GM18951 (cell line): ENCODE measurements around the gene TRIM32.

ENCODE experiments used
- POLR2A ChIP-seq: IDR thresholded peaks from 4 replicates; pipeline ENCODE4 v1.6.1; 2011; ENCODE audit warnings: mild to moderate bottlenecking; ENCODE audit not compliant: insufficient read length, insufficient read depth; ENCODE audit errors: extremely low read depth
- in situ Hi-C: fragments of 300-500 bp; cut with MboI; formaldehyde crosslinking; loops from one replicate; pipeline ENCODE4 v1.12.0; 2022; ENCODE audit warnings: low sequenced_read_pairs, mixed read lengths, inconsistent platforms; ENCODE audit not compliant: unreplicated experiment

Gene TRIM32, protein sequence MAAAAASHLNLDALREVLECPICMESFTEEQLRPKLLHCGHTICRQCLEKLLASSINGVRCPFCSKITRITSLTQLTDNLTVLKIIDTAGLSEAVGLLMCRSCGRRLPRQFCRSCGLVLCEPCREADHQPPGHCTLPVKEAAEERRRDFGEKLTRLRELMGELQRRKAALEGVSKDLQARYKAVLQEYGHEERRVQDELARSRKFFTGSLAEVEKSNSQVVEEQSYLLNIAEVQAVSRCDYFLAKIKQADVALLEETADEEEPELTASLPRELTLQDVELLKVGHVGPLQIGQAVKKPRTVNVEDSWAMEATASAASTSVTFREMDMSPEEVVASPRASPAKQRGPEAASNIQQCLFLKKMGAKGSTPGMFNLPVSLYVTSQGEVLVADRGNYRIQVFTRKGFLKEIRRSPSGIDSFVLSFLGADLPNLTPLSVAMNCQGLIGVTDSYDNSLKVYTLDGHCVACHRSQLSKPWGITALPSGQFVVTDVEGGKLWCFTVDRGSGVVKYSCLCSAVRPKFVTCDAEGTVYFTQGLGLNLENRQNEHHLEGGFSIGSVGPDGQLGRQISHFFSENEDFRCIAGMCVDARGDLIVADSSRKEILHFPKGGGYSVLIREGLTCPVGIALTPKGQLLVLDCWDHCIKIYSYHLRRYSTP

DNA sequence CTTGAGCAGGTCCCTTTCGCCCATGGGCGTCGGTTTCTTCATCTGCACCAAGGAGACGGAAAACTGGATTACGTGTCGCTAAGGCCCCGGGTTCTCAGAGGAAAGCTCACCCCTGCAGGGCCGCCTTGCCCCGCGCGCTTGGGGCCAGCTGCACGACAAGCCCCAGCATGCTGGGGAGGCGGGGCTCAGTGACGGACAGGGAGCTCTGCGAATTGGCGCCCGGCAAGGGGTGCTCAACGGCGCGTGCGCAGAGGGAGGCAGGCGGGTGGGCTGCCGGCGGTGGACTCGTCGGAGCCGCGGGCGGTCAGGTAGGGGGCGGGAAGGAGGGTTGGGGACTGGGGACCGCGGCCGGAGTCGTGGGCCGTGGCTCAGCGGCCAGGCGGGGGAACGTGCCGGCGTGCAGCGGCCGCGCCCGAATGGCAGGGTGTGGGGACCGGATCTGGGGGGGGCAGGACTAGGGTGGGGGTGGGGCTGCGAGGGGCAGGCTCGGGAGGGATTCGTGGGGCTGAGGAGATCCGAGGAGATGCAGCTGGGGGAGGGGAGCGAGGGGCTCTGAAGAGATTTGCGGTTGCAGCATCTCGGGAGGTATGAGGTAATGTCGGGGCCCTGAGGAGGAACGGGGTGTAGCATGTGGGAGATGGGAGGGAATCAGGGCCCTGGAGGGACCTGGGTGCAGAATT lies at the start of gene TRIM32:
TSS of gene TRIM32 (plus strand) at position 232 of the 680 bp plus-strand sequence. CDS start 10,438 bp downstream, outside the sequence.
- in situ Hi-C loops: no loop called here
- peak; percentile 84 for TF ChIP-seq POLR2A

DNA sequence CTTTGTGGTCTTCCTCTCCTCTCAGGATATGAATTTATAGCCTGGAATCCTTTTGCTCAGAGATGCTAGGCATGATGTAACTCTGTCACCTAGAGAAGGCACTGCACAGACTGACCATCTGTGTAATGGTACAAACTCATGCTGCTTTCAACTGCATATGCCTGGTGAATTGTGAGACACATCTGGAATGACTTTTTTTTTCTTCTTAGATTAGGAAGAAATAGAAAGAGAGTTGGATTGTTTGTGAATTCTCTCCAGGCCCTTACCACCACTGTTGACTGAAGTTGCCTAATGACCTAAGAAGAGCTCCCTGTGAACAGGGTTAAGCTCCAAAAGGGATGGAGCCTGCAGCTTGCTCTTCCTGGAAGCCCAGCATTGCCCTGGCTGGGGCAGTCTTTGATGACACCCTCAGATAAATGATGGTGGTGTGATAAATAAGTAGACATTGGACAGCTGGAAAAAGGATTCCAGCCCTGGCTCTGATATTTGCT lies 47.8 kb upstream of the TRIM32 start:
- in situ Hi-C loops: no loop called here
- no peak for TF ChIP-seq POLR2A

DNA sequence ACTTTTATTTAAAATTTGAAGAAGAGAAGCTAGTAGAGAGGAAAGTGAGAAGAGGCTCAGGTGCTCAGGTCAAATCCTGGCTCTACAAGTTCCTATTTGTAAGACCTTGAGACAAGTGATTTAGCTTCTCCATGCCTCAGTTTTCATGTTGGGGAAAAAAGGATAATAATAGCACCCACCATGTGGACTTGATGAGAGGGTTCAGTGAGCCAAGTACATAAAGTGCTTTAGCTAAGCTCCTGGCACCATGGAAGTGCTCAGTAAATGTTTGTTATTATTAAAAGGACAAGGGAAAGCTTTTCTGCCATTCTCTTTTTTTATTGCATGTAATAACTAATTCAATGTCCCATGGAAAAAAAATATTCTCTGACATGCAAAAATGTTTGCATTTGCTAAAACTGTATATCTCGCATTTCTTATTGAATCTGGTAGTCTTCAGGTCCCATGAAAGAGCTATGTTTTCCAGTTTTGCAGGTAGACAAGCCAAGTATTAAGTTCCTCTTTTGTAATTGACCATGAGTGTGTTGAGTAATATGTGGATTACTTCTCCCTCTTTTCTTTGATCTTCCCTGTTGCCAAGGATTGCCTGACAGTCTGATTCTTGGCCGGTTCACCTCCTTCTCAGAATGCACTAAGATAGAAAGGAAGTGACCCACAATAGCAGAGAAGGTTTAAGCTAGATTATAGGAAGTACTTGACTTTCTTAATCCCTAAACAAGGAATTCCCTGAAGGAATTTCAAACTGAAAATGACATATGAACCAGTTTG lies 45.6 kb upstream of the TRIM32 start:
- no peak for TF ChIP-seq POLR2A
- in situ Hi-C loops: no loop called here

DNA sequence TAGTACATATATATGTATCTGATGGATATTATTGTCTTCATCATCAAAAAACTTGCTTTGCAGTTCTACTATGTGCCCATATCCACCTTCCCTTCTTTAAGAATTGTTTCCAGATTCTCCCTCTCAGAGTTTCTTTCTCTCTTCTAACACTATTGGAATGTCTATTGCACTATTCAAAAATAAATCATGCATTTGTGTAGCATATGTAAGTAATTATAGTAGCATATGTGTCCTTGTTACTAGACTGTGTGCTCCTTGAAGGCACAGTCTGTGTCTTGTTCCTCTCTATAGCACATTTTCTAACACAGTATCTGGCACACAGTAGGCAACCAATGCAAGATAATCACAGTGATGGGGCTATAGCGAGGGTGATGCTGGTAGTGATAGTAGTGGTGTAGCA lies 43.4 kb upstream of the TRIM32 start:
- in situ Hi-C loops: no loop called here
- no peak for TF ChIP-seq POLR2A

DNA sequence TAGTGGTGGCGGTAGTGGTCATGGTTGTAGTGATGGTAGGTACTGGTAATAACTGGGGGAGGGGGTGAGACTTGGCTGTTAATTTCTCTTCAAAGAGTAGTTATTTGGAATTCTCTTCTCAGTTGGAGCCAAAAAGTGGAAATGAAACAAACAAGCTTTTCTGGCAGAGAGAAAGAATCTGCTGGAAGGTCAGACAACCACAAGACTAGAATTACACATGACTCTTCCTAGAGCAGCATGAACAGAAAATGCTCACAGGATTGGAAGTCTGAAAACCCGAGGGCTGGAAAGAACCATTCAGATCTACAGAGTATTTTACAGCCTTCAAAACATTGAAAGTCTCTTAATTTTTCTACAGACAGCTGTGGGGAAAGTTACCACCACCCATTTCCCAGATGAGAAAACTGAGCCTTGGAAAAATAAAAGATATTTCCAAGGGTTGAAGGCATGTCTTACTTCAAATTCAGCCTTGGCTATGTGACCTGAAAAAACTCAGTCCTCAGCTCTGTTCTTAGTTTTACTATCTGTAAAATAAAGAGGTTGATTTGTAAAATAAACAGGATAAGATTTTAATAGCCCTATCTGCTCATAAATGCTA lies 42.9 kb upstream of the TRIM32 start:
- in situ Hi-C loops: no loop called here
- TF ChIP-seq POLR2A: no peak

DNA sequence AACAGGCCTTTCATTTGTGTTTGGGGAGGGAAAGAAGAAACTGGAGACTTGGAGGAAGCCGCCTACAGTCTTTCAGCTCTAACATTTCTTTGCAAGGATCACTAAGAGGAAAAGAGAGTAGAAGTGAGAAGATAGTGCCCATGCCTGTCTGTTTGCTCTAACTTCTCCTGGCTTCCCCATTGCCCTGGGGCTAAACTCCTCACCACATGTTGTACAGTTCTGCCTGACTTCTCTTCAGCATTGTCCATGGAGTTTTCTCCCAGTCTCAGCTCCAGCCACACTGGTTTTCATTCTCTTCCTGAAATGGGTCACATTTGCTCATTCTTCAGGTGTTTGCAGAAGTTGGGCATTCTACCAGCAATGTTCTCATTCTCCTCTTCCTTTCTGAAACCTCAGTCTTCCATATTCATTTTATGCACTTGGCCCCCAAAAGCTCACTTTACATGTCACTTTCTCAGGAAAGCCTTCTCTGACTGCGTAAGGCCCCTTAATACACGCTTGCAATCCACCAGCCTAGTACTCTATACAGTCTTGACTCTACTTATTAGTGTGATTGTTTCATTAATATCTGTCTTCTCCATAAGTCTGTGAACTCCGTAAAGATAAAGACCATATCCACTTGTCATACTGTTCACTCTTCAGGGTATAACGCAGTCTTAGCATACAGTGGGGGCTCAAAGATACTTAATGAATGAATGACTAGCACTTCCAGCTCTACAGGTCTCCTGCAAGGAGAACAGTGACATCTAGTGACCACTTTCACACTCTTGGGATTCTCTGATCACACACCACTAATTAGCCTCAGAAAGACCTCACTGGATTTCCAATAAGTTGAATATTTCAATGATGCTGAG lies 40.2 kb upstream of the TRIM32 start:
- no peak for TF ChIP-seq POLR2A
- in situ Hi-C loops: no loop called here

DNA sequence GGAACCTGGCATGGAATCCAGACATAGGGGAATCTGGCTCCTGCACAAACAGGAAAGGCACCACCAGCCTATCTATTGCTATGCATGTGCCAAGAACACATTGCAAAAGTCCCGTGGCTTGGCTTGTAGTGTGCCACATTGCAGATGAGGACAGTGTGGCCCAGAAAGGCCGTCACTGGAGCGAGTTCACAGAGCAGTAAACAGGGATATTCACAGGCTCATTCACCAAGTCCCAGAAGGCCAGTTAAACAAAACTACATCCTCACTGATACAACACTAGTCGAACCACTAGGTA lies 39.6 kb upstream of the TRIM32 start:
- in situ Hi-C loops: no loop called here
- TF ChIP-seq POLR2A: no peak

DNA sequence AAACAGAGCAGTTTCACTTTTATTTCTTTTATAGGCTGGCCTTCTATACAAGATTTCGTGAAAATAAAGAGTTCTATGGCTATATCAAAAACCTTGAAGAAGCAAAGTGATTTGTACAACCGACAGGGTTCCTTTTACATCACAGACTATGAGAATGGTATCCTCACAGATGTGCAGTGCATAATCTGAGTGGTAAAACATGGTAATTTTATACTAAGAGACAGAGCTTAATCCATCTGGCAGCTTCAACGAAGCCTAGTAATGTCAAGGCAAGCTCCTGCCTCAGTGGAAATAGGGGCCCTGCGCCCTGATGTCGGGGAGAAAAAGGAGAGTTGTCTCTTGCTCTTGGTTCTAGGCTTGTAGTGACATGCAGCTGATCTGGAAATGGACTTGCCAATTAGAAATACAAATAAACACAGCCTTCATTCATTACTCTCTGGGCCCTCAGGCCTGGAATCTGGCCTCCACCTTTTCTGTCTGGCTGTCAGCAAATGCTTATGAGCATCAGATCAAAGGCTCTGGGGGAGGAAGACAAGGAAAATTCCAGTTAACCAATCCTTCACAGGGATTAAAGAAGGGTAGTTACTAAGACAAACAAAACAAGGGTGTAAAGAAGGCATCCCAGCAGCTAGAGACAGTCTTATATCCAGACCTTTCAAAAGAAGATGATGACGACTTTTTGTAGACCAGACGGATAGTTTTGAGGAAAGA lies 33.6 kb upstream of the TRIM32 start:
- in situ Hi-C loops: loop anchor here (25.0 kb wide), 1 partner anchor 1066 kb away; no protein-coding TSS in a partner anchor

DNA sequence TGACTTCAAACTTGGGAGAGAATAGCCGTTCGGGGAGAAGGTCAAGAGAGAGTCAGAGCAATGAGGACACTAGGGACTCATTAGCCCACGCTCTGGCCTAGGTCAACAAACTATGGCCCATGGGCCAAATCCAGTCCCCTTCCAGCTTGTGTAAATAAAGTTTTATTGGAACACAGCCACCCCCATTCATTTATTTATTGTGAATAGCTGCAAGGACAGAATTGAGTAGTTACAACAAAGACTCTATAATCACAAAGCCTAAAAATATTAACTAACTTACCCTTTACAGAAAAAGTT lies 33.1 kb upstream of the TRIM32 start:
- no peak for TF ChIP-seq POLR2A
- in situ Hi-C loops: loop anchor here (25.0 kb wide), 1 partner anchor 1067 kb away; no protein-coding TSS in a partner anchor

More for the DNA sequence above, 33.6 kb upstream of the TRIM32 start:
- TF ChIP-seq POLR2A: no peak

DNA sequence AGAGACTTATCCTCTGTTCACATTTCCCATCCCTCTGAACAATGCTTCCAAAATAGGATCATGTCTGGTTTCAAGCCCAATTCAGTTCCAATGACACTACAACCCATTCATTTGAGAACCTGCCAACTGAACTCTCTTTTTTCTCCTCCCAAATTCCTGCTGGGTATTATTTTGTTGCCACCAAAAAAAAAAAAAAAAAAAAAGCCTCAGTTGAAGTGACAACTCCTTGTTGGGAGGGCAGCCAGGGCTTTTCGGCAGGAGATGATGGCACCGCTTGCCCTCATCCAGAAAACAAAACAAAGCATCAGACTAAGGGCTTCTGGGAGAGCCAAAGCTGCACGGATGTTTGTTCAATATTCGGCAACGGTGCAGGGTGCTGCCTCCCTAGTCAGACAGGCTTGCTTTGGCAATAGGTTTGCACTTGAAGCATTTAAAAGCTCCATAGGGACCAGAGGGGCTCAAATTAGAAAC lies 30.6 kb upstream of the TRIM32 start:
- TF ChIP-seq POLR2A: no peak

DNA sequence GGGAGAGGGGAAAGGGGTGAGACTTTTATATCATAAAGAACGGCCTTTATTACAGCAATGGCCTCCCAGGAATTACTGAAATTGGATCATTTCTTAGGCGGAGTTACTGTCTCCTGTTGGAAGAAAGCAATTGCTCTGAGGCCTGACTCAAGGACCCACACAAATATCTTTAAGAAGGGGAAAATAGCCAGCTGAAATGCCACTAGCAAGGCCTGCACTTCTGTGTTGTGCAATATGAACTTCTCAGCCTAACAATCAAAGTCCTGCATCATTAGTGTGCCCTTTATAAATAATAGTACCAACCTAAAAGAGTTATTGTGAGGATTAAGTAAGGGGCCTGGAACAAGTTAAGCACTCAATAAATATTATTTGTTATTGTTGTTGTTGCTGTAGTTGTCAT lies 30.1 kb upstream of the TRIM32 start:
- in situ Hi-C loops: loop anchor here (25.0 kb wide), 1 partner anchor 1070 kb away; no protein-coding TSS in a partner anchor

More for the DNA sequence above, 30.6 kb upstream of the TRIM32 start:
- in situ Hi-C loops: loop anchor here (25.0 kb wide), 1 partner anchor 1069 kb away; no protein-coding TSS in a partner anchor

More for the DNA sequence above, 30.1 kb upstream of the TRIM32 start:
- no peak for TF ChIP-seq POLR2A
